VCaP (cell line): ENCODE measurements around the gene ZNF322.
"Not testable (repeated sequence)": the region's sequence is repeated elsewhere in the genome, so short reads cannot be mapped to it uniquely, and the experiment has no call there.

Experiments
- H3K27ac ChIP-seq: fragments of 450-650 bp; 2 replicates; pipeline ENCODE4 v1.5.1; 2017
- TF ChIP-seq, protein P1 (sequence below): fragments of 450-650 bp; conservative IDR thresholded peaks from 2 replicates; pipeline ENCODE4 v1.5.1; 2017; ENCODE audit warnings: mild to moderate bottlenecking, moderate library complexity

ZNF322 gene, protein sequence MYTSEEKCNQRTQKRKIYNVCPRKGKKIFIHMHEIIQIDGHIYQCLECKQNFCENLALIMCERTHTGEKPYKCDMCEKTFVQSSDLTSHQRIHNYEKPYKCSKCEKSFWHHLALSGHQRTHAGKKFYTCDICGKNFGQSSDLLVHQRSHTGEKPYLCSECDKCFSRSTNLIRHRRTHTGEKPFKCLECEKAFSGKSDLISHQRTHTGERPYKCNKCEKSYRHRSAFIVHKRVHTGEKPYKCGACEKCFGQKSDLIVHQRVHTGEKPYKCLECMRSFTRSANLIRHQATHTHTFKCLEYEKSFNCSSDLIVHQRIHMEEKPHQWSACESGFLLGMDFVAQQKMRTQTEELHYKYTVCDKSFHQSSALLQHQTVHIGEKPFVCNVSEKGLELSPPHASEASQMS

DNA sequence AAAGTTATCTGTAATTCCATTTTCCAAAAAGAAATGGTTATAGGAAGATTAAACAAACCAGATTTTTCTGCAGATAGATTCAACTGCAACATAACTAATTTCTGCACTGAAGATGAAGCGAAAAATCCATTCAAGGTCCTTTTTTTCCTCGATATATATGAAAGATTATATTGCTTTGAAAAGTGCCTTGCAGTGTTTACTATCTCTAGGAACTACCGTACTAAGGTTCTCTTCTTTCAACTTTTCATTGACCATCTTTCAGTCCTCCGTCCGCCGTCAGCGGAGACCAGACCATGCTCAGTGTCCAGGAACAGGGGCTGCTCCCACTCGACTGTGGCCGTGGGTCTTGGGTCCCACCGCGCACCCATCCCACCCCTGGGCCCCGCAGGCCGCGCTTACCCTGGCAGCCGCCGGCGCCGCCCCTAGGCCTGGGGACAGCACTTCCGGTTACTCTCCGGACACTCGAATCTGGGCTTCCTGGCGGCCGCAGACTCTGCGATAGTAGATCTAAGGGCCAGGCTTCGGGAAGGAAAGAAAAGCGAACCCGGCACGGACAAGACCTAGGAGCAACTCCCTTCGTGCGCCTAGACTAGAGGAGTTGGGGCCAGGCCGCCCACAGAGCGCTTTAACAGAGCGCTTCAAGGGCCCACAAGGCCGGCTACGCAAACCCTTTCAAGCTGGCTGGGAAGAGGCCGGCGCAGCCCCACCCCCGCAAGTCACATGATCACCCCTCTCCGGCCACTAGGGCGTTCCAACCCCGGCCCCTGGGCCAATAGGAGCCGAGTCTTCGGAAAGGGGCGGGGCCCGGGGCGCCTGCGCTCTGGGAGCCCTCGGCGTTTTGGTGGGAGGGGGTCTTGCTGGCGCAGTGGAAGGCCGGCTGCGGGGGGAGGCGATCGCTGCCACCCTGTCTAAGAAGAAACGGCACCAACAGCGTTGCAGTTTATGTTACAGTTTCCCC lies at the start of gene ZNF322:
Gene ZNF322, minus strand, starts transcription at position 705 of the 958 bp plus-strand sequence. CDS start 21,193 bp downstream, outside the sequence.
- H3K27ac ChIP-seq = peak within 1 kb of the TSS; percentile 85
- TF ChIP-seq, protein P1, sequence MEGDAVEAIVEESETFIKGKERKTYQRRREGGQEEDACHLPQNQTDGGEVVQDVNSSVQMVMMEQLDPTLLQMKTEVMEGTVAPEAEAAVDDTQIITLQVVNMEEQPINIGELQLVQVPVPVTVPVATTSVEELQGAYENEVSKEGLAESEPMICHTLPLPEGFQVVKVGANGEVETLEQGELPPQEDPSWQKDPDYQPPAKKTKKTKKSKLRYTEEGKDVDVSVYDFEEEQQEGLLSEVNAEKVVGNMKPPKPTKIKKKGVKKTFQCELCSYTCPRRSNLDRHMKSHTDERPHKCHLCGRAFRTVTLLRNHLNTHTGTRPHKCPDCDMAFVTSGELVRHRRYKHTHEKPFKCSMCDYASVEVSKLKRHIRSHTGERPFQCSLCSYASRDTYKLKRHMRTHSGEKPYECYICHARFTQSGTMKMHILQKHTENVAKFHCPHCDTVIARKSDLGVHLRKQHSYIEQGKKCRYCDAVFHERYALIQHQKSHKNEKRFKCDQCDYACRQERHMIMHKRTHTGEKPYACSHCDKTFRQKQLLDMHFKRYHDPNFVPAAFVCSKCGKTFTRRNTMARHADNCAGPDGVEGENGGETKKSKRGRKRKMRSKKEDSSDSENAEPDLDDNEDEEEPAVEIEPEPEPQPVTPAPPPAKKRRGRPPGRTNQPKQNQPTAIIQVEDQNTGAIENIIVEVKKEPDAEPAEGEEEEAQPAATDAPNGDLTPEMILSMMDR = no peak

DNA sequence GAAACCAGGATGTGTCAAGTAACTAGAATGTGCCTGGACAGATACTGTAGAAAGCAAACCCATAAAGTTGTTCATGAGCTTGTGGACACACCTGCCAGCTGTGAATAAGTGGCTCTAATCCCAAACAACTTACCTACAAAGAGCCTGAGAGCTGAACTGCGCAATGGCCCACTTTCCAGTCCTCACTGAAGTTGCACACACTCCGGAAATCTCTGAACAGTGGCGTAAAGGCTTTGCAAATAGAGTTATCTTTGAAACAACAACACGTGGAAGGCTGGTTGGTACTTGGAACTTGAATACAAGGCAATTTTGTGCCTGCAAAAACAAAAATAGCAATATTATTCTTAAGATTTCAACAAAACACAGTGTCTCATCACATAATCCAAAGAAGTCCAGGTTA lies 46.2 kb upstream of the ZNF322 start:
- H3K27ac ChIP-seq = not testable (repeated sequence)

DNA sequence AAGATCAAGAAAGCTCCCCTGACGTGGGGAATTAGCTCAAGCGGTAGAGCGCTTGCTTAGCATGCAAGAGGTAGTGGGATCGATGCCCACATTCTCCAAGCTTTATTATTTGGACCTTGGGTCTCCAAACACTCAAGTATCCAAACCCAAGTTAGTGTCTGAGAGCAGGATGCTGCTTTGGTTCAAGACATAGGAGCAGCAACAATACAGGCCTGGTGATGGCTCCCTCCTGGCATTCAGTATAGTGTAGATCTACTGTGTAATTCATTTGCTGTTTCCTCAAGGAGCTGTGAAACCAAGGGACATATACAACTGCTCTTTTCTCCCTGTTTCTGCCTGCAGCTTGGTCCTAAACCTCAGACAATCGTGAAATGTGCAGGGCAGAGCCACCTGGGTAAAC lies 45.8 kb upstream of the ZNF322 start:
- not testable (repeated sequence) for H3K27ac ChIP-seq

DNA sequence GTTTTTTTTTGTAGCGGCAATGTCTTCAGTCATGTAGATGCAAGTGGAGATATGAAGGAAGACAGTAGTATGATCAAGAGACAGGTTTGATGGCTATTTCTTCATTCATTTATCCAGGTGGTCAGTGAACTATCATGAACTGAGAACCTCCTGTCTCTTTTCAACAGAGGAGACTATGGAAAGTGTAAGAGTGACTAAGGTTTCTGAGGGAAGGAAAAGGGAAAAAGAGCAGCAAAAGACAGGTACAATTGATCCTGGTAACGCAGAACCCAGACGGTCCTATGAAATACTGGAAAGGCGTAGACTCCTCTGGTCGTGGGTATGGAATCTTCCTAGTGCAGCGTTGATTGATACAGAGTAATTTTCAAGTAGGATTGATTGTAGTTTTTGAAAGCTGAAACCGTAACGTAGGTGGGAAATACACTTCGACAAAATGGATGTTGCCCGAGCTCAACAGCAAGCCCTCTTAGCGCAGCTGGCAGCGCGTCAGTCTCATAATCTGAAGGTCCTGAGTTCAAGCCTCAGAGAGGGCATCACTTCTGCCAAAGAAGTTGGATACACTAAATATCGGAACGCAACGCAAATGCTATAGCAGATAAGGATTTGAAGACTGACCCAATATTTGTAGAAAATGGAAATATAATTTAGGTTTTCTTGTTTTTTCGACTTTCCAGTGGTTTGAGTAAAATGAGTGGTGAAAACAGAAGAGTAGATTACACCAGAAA lies 41.6 kb upstream of the ZNF322 start:
- not testable (repeated sequence) for H3K27ac ChIP-seq

DNA sequence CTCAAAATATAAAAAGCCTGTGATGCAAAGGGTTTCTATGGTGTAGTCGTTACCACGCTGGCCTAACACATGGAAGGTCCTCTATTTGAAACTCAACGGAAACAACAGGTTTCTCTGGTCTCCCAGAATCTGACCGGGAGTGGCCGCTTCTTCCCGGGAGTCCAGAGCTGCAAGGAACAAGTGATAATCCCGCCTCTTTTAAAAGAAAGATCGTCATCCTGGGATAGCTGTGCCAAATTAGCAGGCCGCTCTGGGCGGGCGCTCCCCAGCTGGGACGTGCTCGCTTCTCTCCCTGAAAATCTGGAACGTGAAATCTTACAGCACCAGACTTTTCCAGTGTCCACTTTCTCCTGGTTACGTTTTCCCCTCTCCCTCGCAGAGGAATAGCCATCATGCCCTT lies 38.0 kb upstream of the ZNF322 start:
- not testable (repeated sequence) for H3K27ac ChIP-seq

DNA sequence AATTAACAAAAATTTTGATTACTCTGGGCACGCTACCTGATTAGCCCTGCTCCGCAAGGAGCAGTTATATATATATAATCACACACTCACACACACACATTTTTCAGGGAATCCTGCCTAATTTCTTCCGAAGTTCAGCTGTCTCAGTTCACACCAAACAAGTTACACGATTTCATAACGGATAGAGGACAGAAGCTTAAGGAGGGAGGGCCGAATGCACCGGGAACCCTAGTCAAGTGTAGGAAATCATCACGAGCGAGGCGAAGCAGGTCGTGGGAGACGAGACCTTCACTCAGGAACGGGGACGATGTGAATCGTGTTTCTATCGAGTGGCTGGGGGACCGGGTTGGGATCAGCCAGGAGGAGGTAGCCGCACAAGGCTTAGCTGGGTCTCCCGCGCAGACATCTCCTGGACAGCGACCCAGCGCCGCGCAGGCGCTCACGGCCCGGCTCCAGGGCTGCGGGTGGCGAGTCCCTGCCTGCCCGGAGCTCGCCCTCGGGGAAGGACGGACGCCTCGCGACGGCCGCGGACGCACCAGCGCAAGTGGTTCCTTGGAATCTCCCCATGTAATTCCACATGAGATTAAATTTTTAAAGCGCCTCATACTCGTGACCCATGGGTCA lies 29.9 kb upstream of the ZNF322 start:
- not testable (repeated sequence) for H3K27ac ChIP-seq

DNA sequence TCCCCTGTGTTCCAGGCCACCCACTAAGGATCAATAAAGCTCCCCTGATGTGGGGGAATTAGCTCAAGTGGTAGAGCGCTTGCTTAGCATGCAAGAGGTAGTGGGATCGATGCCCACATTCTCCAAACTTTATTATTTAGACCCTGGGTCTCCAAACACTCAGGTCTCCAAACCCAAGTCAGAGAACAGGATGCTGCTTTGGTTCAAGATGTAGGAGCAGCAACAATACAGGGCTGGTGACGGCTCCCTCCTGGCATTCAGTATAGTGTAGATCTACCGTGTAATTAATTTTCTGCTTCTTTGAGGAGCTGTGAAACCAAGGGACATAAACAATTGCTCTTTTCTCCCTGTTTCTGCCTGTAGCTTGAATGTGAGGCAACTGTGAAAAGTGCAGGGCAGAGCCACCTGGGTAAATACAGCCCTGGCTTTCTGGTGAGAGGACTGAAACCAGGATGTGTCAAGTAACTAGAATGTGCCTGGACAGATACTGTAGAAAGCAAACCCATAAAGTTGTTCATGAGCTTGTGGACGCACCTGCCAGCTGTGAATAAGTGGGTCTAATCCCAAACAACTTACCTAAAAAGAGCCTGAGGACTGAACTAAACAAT lies 23.0 kb upstream of the ZNF322 start:
- not testable (repeated sequence) for H3K27ac ChIP-seq

DNA sequence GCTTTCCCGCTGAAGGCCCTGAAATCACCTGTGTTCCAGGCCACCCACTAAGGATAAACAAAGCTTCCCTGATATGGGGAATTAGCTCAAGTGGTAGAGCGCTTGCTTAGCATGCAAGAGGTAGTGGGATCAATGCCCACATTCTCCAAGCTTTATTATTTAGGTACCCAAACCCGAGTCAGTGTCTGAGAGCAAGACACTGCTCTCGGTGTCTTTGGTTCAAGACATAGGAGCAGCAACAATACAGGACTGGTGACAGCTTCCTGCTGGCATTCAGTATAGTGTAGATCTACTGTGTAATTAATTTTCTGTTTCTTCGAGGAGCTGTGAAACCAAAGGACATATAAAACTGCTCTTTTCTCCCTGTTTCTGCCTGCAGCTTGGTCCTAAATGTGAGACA lies 13.7 kb upstream of the ZNF322 start:
- H3K27ac ChIP-seq = not testable (repeated sequence)

DNA sequence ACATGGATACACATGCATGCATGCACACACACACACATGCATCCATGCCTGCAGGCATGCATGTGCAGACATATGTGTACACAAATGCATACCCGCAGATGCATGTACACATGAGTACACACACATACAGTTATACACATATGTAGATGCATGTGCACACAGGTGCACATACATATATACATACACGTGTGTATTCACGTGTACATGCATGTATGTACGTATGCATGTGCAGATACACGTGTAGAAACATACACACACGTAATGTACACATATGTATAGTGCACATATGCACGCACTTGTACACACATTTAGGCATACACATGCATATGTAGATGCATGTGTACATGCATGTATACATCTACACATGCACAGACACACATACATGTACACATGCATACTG lies 11.0 kb upstream of the ZNF322 start:
- not testable (repeated sequence) for H3K27ac ChIP-seq

DNA sequence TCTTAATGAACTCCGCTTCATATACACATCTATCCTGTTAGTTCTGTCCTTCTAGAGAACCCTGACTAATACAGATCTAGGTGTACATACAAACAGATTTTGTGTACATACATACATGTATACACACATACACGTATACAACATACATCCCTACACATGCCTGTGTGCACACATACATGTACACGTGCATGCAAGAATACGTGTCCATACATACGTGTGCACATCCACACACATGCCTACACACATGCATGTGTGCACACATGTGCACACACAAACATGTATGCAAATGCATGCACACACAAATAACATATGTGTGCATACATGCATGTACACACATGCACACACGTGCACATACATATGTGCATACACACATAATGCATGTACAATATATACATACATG lies 10.5 kb upstream of the ZNF322 start:
- not testable (repeated sequence) for H3K27ac ChIP-seq

DNA sequence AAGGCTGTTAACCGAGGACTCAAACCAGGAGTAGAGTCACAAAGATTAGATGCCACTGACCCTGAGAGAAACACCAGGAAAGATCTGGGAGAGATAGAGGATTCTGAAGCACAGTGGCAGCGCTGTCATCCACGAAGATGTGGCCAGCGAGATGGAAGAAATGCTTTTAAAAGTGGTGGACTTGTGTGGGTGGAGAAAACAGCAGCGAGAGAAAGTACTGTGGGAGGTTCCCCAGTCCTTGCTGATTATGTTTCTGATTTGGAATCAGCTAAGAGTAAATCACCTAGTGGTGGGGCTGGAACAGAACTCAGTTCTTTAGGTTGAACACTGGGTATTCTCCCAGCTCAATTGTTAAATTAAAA lies 435 bp upstream of the ZNF322 start:
- TF ChIP-seq, protein P1 = peak; percentile 58
- H3K27ac ChIP-seq = peak overlapping the region; percentile 85

DNA sequence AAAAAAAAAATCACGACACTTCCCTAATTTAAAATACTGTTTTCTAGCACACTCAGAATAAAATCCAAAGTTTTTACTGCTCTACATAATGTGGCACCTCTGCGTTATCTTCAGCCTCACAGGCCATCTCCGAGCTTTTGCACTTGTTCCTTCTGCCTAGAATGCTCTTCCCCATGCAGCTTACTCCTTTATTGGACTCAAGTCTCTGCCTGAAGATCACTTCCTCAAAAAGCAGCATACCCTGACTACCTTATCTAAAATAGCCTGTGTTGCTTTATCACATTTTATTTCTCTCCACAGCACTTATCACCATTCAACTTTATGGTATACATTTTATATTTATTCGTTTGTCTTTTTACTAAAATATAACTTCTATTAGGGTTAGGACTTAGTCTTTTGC lies 2.3 kb downstream of the ZNF322 start:
- H3K27ac ChIP-seq = no peak overlapping the region
- TF ChIP-seq, protein P1 = no peak
